Measurements from ENCODE around the gene USP44. TPM values are rescaled to one million over a fixed set of nuclear protein-coding genes. Genes with fewer than 3 reads are reported as not detected.

USP44 gene
- total RNA-seq, 1 donor from 2014 or later, result 1.0 TPM

DNA sequence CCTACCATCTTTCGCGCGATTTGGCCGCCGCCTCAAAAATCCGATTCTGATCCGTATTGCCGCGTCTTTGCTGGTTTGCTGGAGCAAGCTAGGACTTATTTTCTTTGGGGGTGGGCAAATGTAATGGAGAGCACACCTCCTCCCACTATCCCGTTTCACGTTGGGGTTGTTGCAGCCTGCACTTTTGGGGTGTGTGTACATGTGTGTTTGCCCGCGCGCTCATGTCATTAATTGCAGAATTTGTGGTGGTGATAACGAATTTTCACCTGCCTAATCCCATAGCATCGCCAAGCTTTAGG is 76.7 kb downstream of the USP44 start:
- ATAC-seq, result no peak
- no peak for DNase-seq
- intact Hi-C loops (cut with micrococcal nuclease), result no loop called here

GRCh38 chr12:95473884-95474659 is 77.2 kb downstream of the USP44 start, which contains the start of gene METAP2:
Gene METAP2, plus strand, starts transcription at chr12:95474152. Its CDS starts 28 bp downstream, at chr12:95474180.
- peak; percentile 100 for ATAC-seq
- intact Hi-C loops (cut with micrococcal nuclease), result no loop called here
- peak; percentile 98 for DNase-seq

GRCh38 chr12:95473231-95473883 is 77.9 kb downstream of the USP44 start:
- ATAC-seq (peak; percentile 76), DNase-seq (no peak)
- intact Hi-C loops (cut with micrococcal nuclease), result no loop called here

GRCh38 chr12:95470300-95470699 is 81.0 kb downstream of the USP44 start:
- ATAC-seq (no peak), DNase-seq (no peak)
- intact Hi-C loops (cut with micrococcal nuclease), result no loop called here

Other genes starting within 250 kb of the USP44 start
- gene METAP2, start 77.3 kb downstream of the USP44 start, total RNA-seq, result 61.6 TPM
- gene NTN4, start 239.3 kb upstream of the USP44 start, total RNA-seq, result 76.5 TPM